SK-N-MC (cell line): ENCODE results near the gene ARL4A.
A peak's percentile ranks its signal among the peaks of the same experiment; 100 is the strongest.

ENCODE experiments used
- DNase-seq: peaks from one replicate; pipeline ENCODE4 v3.0.0-alpha.2; 2011; ENCODE audit warnings: low read depth, low spot score
- H3K27ac ChIP-seq: fragments of 200-600 bp; sonication (generic); 2 replicates; pipeline ENCODE4 v1.5.1; 2016; ENCODE audit warnings: mixed run types
- H3K36me3 ChIP-seq: fragments of 200-600 bp; sonication (generic); 2 replicates; pipeline ENCODE4 v1.6.1; 2017; ENCODE audit warnings: antibody characterized with exemption, low read length, mixed read lengths; ENCODE audit not compliant: insufficient read depth
- H3K4me3 ChIP-seq: fragments of 200-600 bp; sonication (generic); 2 replicates; pipeline ENCODE4 v1.5.1; 2016
- H3K9ac ChIP-seq: fragments of 200-600 bp; sonication (generic); 2 replicates; pipeline ENCODE4 v1.8.0; 2017; ENCODE audit warnings: mixed run types, mixed read lengths; ENCODE audit not compliant: insufficient read length
- H3K9me3 ChIP-seq: fragments of 200-600 bp; sonication (generic); 2 replicates; pipeline ENCODE4 v1.6.1; 2017; ENCODE audit warnings: low read depth, mild to moderate bottlenecking, antibody characterized with exemption, low read length, moderate library complexity, mixed read lengths
- EZH2 ChIP-seq: fragments of 200-600 bp; sonication (generic); IDR thresholded peaks from one replicate; pipeline ENCODE4 v1.6.1; 2017; ENCODE audit warnings: antibody characterized with exemption
- FOXP2 ChIP-seq: optimal IDR thresholded peaks from 2 replicates; pipeline ENCODE3; 2011; ENCODE audit warnings: mild to moderate bottlenecking, moderate library complexity; ENCODE audit not compliant: insufficient read depth; ENCODE audit errors: extremely low read length, control extremely low read depth
- POLR2AphosphoS5 ChIP-seq: IDR thresholded peaks from 2 replicates; pipeline ENCODE4 v1.6.1; 2012; ENCODE audit warnings: mild to moderate bottlenecking, low read depth, low read length, borderline replicate concordance

The ARL4A gene

GRCh38 chr7:12703881-12704280 lies 16.4 kb downstream of the ARL4A start:
- H3K27ac ChIP-seq: no peak overlapping the region
- H3K9ac ChIP-seq: no peak overlapping the region
- no peaks in the 10 kb centered on the region for H3K36me3 ChIP-seq
- 0 out of 2 replicates have a peak, but pooled peaks cover 4% of the 10 kb centered on the region for H3K9me3 ChIP-seq
- TF ChIP-seq POLR2AphosphoS5 (no peak), FOXP2 (no peak), EZH2 (no peak)
- DNase-seq: no peak
- H3K4me3 ChIP-seq: no peak overlapping the region

- TF ChIP-seq POLR2AphosphoS5: no peak
- no peak for TF ChIP-seq FOXP2
- no peak for TF ChIP-seq EZH2
- Histone ChIP-seq H3K9me3 (0 out of 2 replicates have a peak, but pooled peaks cover 4% of the 10 kb centered on the region), H3K9ac (no peak overlapping the region), H3K4me3 (no peak overlapping the region), H3K36me3 (no peaks in the 10 kb centered on the region), H3K27ac (no peak overlapping the region)
- DNase-seq: no peak
Observed at GRCh38 chr7:12705878-12706277, 18.4 kb downstream of the ARL4A start.

- H3K36me3 ChIP-seq: no peaks in the 10 kb centered on the region
- H3K9ac ChIP-seq: no peak overlapping the region
- no peak overlapping the region for H3K27ac ChIP-seq
- H3K9me3 ChIP-seq: no peaks in the 10 kb centered on the region
- no peak overlapping the region for H3K4me3 ChIP-seq
- no peak for DNase-seq
- TF ChIP-seq POLR2AphosphoS5 (no peak), EZH2 (no peak), FOXP2 (no peak)
Observed at GRCh38 chr7:12706900-12707536, 19.6 kb downstream of the ARL4A start.

GRCh38 chr7:12708314-12708713 lies 20.9 kb downstream of the ARL4A start:
- TF ChIP-seq EZH2: no peak
- TF ChIP-seq FOXP2: no peak
- no peak for TF ChIP-seq POLR2AphosphoS5
- DNase-seq: no peak
- Histone ChIP-seq H3K4me3 (no peak overlapping the region), H3K36me3 (no peaks in the 10 kb centered on the region), H3K9ac (no peak overlapping the region), H3K27ac (no peak overlapping the region), H3K9me3 (no peaks in the 10 kb centered on the region)

- no peak overlapping the region for H3K9ac ChIP-seq
- H3K27ac ChIP-seq: no peak overlapping the region
- TF ChIP-seq FOXP2: no peak
- peak; percentile 77; the same call in 1 of the 2 replicates for TF ChIP-seq POLR2AphosphoS5
- peak; percentile 83 for DNase-seq
- H3K4me3 ChIP-seq: no peak overlapping the region
- no peaks in the 10 kb centered on the region for H3K9me3 ChIP-seq
- no peaks in the 10 kb centered on the region for H3K36me3 ChIP-seq
Observed at GRCh38 chr7:12709726-12710502, 22.5 kb downstream of the ARL4A start.

GRCh38 chr7:12711124-12711523 lies 23.7 kb downstream of the ARL4A start:
- no peak overlapping the region for H3K4me3 ChIP-seq
- no peaks in the 10 kb centered on the region for H3K36me3 ChIP-seq
- H3K9ac ChIP-seq: no peak overlapping the region
- H3K27ac ChIP-seq: no peak overlapping the region
- no peak for DNase-seq
- TF ChIP-seq EZH2: no peak
- TF ChIP-seq POLR2AphosphoS5: no peak
- no peak for TF ChIP-seq FOXP2
- H3K9me3 ChIP-seq: no peaks in the 10 kb centered on the region

GRCh38 chr7:12712236-12712635 lies 24.8 kb downstream of the ARL4A start:
- TF ChIP-seq EZH2 (no peak), FOXP2 (no peak), POLR2AphosphoS5 (no peak)
- Histone ChIP-seq H3K36me3 (no peaks in the 10 kb centered on the region), H3K9ac (no peak overlapping the region), H3K9me3 (no peaks in the 10 kb centered on the region), H3K4me3 (no peak overlapping the region), H3K27ac (no peak overlapping the region)
- DNase-seq: no peak

- no peaks in the 10 kb centered on the region for H3K9me3 ChIP-seq
- H3K27ac ChIP-seq: no peak overlapping the region
- H3K4me3 ChIP-seq: no peak overlapping the region
- H3K36me3 ChIP-seq: no peaks in the 10 kb centered on the region
- H3K9ac ChIP-seq: no peak overlapping the region
- no peak for DNase-seq
- TF ChIP-seq FOXP2 (no peak), EZH2 (no peak)
Observed at GRCh38 chr7:12713625-12714378, 26.4 kb downstream of the ARL4A start.
